AG20443 (cell line): Measurements from ENCODE around the gene MAML3.
A peak's percentile ranks its signal among the peaks of the same experiment; 100 is the strongest.

Experiments
- DNase-seq: peaks from one replicate; pipeline ENCODE4 v3.0.0; 2012; ENCODE audit warnings: low spot score, mixed read lengths

Gene MAML3

DNA sequence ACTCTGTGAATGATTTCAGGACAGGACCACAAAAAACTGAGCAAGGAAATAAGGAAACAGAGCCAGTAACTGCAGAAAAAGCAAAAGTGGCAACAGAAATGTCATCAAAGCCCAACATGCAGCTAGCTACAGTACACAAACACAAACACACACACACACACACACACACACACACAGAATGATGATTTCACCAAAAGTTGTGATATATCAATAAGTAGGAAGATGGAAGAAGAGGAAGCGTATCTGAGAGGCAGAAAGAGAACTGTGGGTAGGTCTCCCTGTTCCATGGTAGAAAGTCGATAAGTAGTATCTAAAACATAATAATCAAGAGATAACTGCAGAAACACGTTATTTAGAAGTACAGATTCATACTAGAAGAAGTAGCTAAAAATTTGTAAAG, 340.1 kb downstream of the MAML3 start:
- no peak for DNase-seq

GRCh38 chr4:139810710-139811109, 343.3 kb downstream of the MAML3 start:
- DNase-seq, result no peak

GRCh38 chr4:139809757-139810140, 344.2 kb downstream of the MAML3 start:
- DNase-seq, result no peak

GRCh38 chr4:139808808-139809756, 344.9 kb downstream of the MAML3 start:
- no peak for DNase-seq

DNA sequence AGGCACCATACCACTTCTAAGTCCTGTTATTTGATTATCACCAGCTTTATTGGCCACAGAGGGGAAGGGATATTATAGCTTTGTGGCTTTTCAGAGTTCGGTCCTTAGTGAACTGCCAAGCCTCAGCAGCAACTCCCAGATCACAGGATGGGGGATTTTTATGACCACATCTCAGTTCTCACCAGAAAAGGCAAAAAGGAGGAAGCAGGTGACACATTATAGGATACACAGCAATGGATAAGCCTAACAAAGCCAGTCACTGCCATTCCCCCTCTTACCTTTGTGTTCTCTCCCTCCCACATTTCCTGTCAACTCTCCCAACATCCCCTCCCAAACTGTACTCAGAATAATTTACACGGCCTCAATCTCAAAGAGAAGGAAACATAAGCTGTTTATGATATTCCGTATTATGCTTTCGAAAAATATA, 345.6 kb downstream of the MAML3 start:
- no peak for DNase-seq

- DNase-seq, result no peak
Observed at GRCh38 chr4:139807483-139807882, 346.5 kb downstream of the MAML3 start.

- DNase-seq, result no peak
Observed at GRCh38 chr4:139806929-139807328, 347.1 kb downstream of the MAML3 start.

DNA sequence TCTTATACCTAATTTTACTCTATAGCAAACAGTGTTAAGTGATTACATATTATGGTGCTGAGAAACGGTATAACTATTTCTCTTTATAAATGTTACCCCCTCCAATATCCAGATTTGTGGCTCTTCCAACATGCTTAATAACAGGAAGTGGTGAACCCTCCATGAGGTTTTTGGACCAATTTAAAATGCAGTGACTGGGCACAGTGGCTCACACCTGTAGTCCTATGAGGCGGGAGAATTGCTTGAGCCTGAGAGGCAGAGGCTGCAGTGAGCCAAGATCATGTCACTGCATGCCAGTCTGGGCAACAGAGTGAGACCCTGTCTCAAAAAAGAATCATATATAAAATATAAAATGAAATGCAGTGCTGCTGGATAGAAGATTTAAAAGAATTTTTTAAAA, 351.1 kb downstream of the MAML3 start:
- no peak for DNase-seq

DNA sequence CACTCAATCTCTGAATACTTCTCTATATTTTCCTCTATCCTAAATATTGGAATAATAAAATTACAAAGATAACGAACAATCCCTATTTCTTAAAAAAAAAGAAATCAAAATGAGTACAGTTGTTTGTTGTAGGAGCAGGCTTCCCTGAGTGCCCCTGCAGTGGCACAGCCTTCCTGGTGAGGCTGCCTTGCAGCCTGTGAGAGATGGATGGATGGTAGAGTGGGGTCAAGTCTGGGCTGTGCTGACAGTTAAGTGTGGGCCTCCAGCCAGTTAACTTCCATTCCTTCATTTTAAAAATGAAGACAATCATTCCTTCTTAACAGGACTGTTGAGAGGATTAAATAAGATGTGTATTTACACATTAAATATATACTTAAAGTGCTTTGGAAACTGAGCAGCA, 351.5 kb downstream of the MAML3 start:
- no peak for DNase-seq

DNA sequence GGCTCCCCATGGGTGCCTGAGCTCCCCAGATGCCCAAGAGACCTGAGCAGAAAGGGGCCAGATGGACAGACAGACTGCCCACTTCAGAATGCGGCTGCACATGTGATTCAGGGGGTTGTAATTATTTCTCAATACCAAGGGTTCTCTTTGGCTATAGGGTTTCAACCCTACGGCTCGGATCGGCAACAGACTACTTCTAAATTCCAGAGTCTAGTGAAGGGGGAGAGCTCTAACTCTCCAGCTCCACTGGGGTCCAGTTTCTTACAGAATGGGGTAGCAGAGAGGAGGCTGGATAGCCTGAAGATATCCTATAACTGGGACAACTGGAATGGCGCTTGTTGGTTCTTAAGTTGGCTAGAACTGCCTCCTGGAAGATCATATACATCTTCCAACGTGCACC, 352.1 kb downstream of the MAML3 start:
- DNase-seq, result no peak

DNA sequence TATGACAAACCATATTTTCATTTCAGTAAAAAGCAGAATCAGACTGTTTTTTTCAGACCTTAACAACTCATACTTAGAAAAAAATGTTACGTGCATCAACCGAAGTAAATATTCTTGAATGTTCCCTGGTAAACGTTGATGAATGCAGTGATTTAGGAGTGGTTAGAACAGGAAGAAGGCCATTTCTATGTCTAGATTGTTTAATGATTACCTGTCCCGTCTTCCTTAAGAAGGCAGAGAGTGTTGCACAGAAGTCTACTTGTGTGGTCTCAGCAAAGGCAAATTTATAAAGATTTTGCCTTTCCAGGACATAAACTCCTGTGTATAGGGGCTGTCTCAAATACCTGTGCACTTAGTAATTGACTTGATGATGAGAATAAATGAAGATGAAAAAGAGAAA, 353.9 kb downstream of the MAML3 start:
- no peak for DNase-seq

DNA sequence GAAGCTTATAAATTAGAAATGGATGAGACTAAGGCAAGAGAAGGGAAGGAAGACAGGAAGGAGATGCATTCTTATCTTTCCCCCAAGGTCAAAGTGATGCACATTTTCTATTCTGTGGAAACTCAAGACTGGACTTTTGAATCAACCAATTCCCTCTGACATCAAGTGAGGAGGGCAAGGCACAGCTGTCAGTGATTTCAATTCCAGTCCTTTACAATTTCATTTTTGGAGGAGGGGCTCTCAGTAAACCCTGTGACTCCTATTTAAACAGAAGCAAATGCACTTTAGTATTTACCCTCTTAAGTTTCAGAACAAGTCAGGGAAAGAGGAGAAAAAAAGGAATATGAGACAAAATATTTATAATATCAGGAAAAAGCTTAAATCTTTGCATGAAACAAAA, 354.4 kb downstream of the MAML3 start:
- no peak for DNase-seq

DNA sequence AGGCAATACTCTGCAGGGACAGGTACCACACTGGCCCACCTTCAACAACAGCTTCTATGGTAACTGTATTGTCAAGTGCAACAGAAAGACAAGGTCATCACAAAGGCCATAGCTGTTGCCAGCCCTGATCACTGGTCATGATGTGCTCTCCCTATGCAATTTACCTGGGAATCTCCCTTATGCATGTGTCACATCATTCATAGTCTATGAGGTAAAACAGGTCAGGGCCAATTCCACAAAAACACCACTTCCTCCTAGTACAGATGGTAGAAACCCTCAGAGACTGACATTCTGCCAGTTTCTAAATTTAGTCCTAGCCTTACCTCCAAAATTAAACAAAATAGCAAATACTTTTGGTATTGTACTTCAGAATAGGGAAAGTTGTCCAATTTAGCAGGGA, 355.5 kb downstream of the MAML3 start:
- no peak for DNase-seq

- DNase-seq, result no peak
Observed at GRCh38 chr4:139797287-139797686, 356.7 kb downstream of the MAML3 start.

DNA sequence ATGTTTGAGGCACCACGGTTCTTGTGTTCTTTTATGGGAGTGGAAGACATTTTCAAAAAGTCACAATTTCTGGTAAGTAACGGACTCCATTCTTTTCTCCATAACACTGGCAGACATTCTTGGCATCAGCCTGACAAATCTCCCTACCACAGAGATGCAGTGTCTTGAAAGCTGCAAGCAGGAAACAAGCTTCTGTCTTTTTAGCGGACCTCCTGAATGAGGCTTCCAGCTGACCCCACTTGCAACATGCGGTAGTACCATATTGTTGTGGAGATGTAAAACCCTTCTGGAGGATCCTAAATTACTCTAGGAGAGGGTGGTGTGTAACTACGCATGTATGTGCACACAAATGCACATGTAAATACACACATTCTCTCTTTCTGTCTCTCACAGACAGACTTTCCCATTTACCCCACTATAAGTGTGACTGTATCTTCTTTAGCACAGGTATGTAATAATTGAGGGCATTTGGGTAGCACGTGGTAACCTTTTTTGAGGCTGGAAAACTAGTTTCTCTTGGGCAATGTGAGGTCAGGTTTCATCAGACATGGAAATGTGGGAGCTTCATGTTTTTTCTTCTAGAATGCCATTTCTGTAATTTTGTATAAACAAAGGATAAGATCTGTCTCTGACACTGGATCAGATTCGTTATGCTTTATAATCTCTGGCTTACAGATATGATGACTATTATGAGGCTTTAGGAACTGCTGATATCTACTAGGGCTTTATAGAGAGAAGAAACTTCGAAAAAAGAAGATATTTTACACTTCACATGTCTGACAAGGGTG, 358.3 kb downstream of the MAML3 start:
- no peak for DNase-seq

GRCh38 chr4:139794158-139794954, 359.6 kb downstream of the MAML3 start:
- peak; percentile 84 for DNase-seq

DNA sequence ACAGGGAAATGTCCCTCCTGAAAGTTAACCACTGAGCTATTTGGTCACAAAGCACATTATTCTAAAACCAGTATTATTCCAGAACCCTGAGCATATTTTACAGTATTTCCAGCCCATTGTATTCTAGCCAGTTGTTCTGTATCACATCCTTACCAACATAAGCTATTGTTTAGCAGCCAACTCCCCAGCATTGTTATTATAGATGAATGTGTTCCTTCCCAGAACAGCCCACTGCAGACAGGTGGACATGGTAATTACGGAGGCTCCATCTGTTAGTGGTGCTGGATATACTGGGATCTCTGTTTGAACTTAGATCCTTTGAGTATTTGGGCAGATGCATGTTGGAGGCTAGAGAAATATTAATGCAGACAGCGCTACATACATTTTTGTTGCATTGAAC, 362.3 kb downstream of the MAML3 start:
- no peak for DNase-seq

GRCh38 chr4:139790291-139790690, 363.7 kb downstream of the MAML3 start:
- no peak for DNase-seq

DNA sequence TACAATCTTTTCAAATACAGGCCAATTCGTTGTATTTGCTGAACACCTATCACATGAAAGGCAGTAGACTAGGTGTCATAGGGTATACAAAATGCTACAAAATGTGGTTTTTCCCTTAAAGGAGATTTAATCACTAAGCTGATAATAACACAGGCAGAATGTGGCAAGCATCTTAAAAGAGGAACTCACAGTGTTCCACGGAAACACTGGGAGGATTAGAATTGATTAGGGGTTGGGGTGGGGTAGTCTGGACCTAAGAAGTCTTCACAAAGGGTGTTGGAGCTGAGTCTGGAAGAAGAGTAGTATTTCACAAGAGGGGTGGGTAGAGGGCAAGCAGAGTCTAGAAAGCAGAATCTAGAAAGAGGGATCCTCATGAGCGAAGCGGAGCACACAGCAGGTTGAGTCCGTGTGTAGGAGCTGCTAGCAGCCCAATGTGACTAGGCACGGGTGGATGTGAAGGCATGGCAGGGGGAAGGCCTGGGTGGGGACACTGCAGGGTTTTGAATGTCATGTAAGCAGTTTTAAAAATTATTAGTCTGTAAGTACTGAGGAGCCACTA, 364.8 kb downstream of the MAML3 start:
- no peak for DNase-seq

DNA sequence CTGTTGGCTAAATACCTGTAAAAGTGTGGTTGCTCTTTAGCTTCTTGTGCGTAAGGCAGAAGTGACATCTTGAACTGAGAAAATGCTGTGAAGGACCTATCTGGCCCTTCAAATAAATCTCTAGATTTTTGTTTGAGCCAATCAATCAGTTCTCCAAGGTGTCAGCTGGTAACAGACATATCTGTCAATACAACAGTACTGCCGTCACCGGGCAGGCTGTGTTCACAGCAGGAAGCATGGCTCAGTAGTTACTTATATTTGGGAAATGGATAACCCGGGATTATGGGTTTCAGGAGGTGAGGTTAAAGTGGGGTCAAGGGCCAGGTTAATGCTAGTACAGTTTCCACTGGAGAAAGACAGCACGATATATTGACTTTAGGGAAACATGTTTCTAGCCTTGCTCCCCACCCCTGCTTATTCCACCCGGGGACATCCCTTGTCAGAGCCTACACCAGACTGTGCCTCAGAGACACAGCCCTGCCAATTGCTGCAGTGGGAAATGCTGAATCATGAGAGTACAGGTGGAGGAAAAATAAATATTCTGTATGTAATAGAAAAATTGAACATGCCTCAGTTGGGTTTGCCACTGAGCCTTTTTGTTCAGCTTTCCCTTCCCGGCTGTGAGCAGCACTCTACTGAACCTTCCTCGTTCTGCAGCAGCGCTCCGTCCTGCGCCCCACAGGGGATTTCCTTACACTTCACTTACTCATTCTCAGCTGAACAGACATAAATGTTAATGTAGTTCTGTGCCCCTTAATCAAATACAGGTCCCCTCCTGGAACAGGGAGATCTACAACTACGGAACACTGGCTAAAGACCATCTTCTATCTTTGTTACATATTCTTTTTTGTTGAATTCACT, 367.3 kb downstream of the MAML3 start:
- no peak for DNase-seq

- DNase-seq, result no peak
Observed at GRCh38 chr4:139785356-139785755, 368.6 kb downstream of the MAML3 start.
